WTC11 (cell line): ENCODE results near the gene FGF1. TPM values are rescaled to one million over a fixed set of nuclear protein-coding genes. Genes with fewer than 3 reads are reported as not detected.
A peak's percentile ranks its signal among the peaks of the same experiment; 100 is the strongest.

Source experiments
- ATAC-seq: fragments of 200-7000 bp; cut with Tn5 transposase; 2 replicates; pipeline ENCODE4 v1.10.0; 2021; ENCODE audit warnings: mild to moderate bottlenecking, moderate library complexity
- CTCF ChIA-PET: fragments of 300-600 bp; sonication (Branson Sonifier 250); formaldehyde crosslinking; loops from one replicate; lab custom pipeline; 2021; ENCODE audit warnings: antibody characterized with exemption; lab: Charles Lee
- POLR2A ChIA-PET: fragments of 350-600 bp; sonication (Branson Sonifier 250); formaldehyde crosslinking; loops from one replicate; lab custom pipeline; 2021; ENCODE audit warnings: antibody characterized with exemption; lab: Charles Lee
- DNase-seq: peaks from one replicate; pipeline ENCODE4 v3.0.0; 2021; ENCODE audit warnings: low spot score
- H3K27ac Mint-ChIP-seq: 2 replicates; pipeline ENCODE4 v1.8.0; 2021; ENCODE audit warnings: mixed read lengths
- H3K27me3 Mint-ChIP-seq: 2 replicates; pipeline ENCODE4 v1.8.0; 2021; ENCODE audit warnings: low read depth, mild to moderate bottlenecking, moderate library complexity, mixed read lengths
- H3K36me3 Mint-ChIP-seq: 2 replicates; pipeline ENCODE4 v1.8.0; 2021; ENCODE audit warnings: mixed read lengths
- H3K4me1 Mint-ChIP-seq: 2 replicates; pipeline ENCODE4 v1.8.0; 2022; ENCODE audit warnings: mixed read lengths
- H3K4me3 Mint-ChIP-seq: 2 replicates; pipeline ENCODE4 v1.8.0; 2021; ENCODE audit warnings: mild to moderate bottlenecking, moderate library complexity, mixed read lengths
- H3K9me3 Mint-ChIP-seq: 2 replicates; pipeline ENCODE4 v1.8.0; 2021; ENCODE audit warnings: mixed read lengths
- CDX4 ChIP-seq: fragments of 250-450 bp; sonication (Bioruptor Pico); IDR thresholded peaks from 2 replicates; pipeline ENCODE4 v1.9.0; 2021; ENCODE audit warnings: moderate library complexity, mild to moderate bottlenecking, inconsistent platforms, borderline replicate concordance
- ELF4 ChIP-seq: sonication (generic); formaldehyde crosslinking; IDR thresholded peaks from 2 replicates; pipeline ENCODE4 v1.8.1; 2022; ENCODE audit warnings: low read depth, mild to moderate bottlenecking, moderate library complexity, missing genetic modification reagents
- EMX1 ChIP-seq: fragments of 250-450 bp; sonication (Bioruptor Pico); IDR thresholded peaks from 2 replicates; pipeline ENCODE4 v1.8.0; 2021; ENCODE audit warnings: mild to moderate bottlenecking
- ESRRA ChIP-seq: sonication (generic); formaldehyde crosslinking; IDR thresholded peaks from 2 replicates; pipeline ENCODE4 v1.8.1; 2022; ENCODE audit warnings: mild to moderate bottlenecking, missing genetic modification reagents, borderline replicate concordance
- ETV6 ChIP-seq: sonication (generic); formaldehyde crosslinking; IDR thresholded peaks from 2 replicates; pipeline ENCODE4 v1.8.1; 2022; ENCODE audit warnings: mild to moderate bottlenecking, missing genetic modification reagents
- FOXJ3 ChIP-seq: sonication (generic); formaldehyde crosslinking; IDR thresholded peaks from 2 replicates; pipeline ENCODE4 v1.9.0; 2021; ENCODE audit warnings: missing genetic modification reagents, mild to moderate bottlenecking, borderline replicate concordance
- NFE2L1 ChIP-seq: sonication (generic); formaldehyde crosslinking; IDR thresholded peaks from 2 replicates; pipeline ENCODE4 v1.8.1; 2023; ENCODE audit warnings: missing genetic modification reagents
- ZNF121 ChIP-seq: sonication (generic); formaldehyde crosslinking; IDR thresholded peaks from 2 replicates; pipeline ENCODE4 v1.8.0; 2023; ENCODE audit warnings: missing genetic modification reagents
- ZNF219 ChIP-seq: sonication (generic); formaldehyde crosslinking; IDR thresholded peaks from 2 replicates; pipeline ENCODE4 v1.8.0; 2023; ENCODE audit warnings: missing genetic modification reagents, mild to moderate bottlenecking, borderline replicate concordance
- total RNA-seq: library from RNA; stranded (reverse); gene quantifications from 3 replicates; pipeline ENCODE4 v1.2.3, GENCODE V29; 2021
- TF ChIP-seq, protein P1 (sequence below): fragments of 250-450 bp; sonication (Bioruptor Pico); IDR thresholded peaks from 2 replicates; pipeline ENCODE4 v1.9.0; 2021; ENCODE audit warnings: mild to moderate bottlenecking
- TF ChIP-seq, protein P2 (sequence below): sonication (generic); formaldehyde crosslinking; IDR thresholded peaks from 2 replicates; pipeline ENCODE4 v1.8.0; 2022; ENCODE audit warnings: missing genetic modification reagents
- TF ChIP-seq, protein P3 (sequence below): sonication (generic); formaldehyde crosslinking; IDR thresholded peaks from 2 replicates; pipeline ENCODE4 v1.8.1; 2022; ENCODE audit warnings: missing genetic modification reagents, borderline replicate concordance
- TF ChIP-seq, protein P4 (sequence below): sonication (generic); formaldehyde crosslinking; IDR thresholded peaks from 2 replicates; pipeline ENCODE4 v1.8.0; 2023; ENCODE audit warnings: mild to moderate bottlenecking, missing genetic modification reagents
- TF ChIP-seq, protein P5 (sequence below): sonication (generic); formaldehyde crosslinking; IDR thresholded peaks from 2 replicates; pipeline ENCODE4 v1.8.0; 2023; ENCODE audit warnings: missing genetic modification reagents, mild to moderate bottlenecking, borderline replicate concordance
- TF ChIP-seq, protein P6 (sequence below): sonication (generic); formaldehyde crosslinking; IDR thresholded peaks from 2 replicates; pipeline ENCODE4 v1.8.0; 2022; ENCODE audit warnings: mild to moderate bottlenecking, missing genetic modification reagents
- TF ChIP-seq, protein P7 (sequence below): sonication (generic); formaldehyde crosslinking; IDR thresholded peaks from 2 replicates; pipeline ENCODE4 v1.8.1; 2023; ENCODE audit warnings: mild to moderate bottlenecking, missing genetic modification reagents, moderate library complexity

The FGF1 gene
- total RNA-seq, 1 experiment from 2014 or later: 0.55 TPM

GRCh38 chr5:142597546-142598337, 88.1 kb downstream of the FGF1 start:
- H3K9me3 Mint-ChIP-seq: peaks cover 7% of the 10 kb centered on the region
- no peak overlapping the region for H3K4me3 Mint-ChIP-seq
- ATAC-seq (peak; percentile 59; the same call in 1 of the 2 replicates), DNase-seq (peak; percentile 35)
- peaks cover 25% of the 10 kb centered on the region for H3K4me1 Mint-ChIP-seq
- CTCF ChIA-PET: interaction anchor here (0.6 to 1.6 kb wide), 4 partner anchors 8 to 11 kb away, joined by 3 read pairs; no protein-coding TSS in a partner anchor
- H3K27ac Mint-ChIP-seq: peak overlapping the region; percentile 75; the same call in 1 of the 2 replicates
- TF ChIP-seq NFE2L1 (CRISPR knock-in tag): peak; percentile 71; the same call in 1 of the 2 replicates
- TF ChIP-seq ZNF121: no peak
- TF ChIP-seq, all 79 proteins: peak for 1
- POLR2A ChIA-PET: no interaction called here
- no peaks in the 10 kb centered on the region for H3K36me3 Mint-ChIP-seq
- no peaks in the 10 kb centered on the region for H3K27me3 Mint-ChIP-seq

DNA sequence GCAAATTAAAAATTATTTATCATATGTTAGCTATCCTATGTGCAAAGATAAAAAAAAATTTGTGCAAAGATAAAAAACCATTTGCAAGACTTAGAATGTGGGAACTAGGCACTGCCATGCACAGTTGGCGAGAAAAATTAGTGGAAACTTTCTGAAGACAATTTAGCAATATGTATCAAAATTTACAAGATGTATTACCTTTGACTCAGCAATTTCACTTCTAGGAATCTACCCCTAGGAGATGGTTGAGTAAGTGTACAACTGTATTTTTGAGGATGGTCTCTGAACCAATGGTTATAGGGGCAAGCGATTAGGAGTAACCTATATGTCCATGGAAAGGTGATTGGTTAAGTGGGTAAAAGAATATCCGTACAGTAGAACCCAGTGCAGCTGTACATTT, 88.9 kb downstream of the FGF1 start:
- Mint-ChIP-seq H3K27ac (no peak overlapping the region), H3K36me3 (no peaks in the 10 kb centered on the region), H3K9me3 (peaks cover 7% of the 10 kb centered on the region), H3K27me3 (no peaks in the 10 kb centered on the region), H3K4me3 (no peak overlapping the region), H3K4me1 (peaks cover 25% of the 10 kb centered on the region)
- CTCF ChIA-PET: interaction anchor here (1.0 to 1.1 kb wide), 2 partner anchors 10 kb away, joined by 3 read pairs; no protein-coding TSS in a partner anchor
- POLR2A ChIA-PET: no interaction called here
- no peak for ATAC-seq
- no peak for DNase-seq
- TF ChIP-seq, protein P1, sequence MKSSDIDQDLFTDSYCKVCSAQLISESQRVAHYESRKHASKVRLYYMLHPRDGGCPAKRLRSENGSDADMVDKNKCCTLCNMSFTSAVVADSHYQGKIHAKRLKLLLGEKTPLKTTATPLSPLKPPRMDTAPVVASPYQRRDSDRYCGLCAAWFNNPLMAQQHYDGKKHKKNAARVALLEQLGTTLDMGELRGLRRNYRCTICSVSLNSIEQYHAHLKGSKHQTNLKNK (CRISPR knock-in tag): no peak
- TF ChIP-seq FOXJ3 (CRISPR knock-in tag) (no peak), ETV6 (no peak), ELF4 (CRISPR knock-in tag) (no peak), EMX1 (no peak), ESRRA (CRISPR knock-in tag) (no peak), ZNF219 (CRISPR knock-in tag) (no peak), CDX4 (CRISPR knock-in tag) (no peak)
- TF ChIP-seq, protein P2, sequence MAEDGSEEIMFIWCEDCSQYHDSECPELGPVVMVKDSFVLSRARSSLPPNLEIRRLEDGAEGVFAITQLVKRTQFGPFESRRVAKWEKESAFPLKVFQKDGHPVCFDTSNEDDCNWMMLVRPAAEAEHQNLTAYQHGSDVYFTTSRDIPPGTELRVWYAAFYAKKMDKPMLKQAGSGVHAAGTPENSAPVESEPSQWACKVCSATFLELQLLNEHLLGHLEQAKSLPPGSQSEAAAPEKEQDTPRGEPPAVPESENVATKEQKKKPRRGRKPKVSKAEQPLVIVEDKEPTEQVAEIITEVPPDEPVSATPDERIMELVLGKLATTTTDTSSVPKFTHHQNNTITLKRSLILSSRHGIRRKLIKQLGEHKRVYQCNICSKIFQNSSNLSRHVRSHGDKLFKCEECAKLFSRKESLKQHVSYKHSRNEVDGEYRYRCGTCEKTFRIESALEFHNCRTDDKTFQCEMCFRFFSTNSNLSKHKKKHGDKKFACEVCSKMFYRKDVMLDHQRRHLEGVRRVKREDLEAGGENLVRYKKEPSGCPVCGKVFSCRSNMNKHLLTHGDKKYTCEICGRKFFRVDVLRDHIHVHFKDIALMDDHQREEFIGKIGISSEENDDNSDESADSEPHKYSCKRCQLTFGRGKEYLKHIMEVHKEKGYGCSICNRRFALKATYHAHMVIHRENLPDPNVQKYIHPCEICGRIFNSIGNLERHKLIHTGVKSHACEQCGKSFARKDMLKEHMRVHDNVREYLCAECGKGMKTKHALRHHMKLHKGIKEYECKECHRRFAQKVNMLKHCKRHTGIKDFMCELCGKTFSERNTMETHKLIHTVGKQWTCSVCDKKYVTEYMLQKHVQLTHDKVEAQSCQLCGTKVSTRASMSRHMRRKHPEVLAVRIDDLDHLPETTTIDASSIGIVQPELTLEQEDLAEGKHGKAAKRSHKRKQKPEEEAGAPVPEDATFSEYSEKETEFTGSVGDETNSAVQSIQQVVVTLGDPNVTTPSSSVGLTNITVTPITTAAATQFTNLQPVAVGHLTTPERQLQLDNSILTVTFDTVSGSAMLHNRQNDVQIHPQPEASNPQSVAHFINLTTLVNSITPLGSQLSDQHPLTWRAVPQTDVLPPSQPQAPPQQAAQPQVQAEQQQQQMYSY (CRISPR knock-in tag): no peak
- TF ChIP-seq, protein P3, sequence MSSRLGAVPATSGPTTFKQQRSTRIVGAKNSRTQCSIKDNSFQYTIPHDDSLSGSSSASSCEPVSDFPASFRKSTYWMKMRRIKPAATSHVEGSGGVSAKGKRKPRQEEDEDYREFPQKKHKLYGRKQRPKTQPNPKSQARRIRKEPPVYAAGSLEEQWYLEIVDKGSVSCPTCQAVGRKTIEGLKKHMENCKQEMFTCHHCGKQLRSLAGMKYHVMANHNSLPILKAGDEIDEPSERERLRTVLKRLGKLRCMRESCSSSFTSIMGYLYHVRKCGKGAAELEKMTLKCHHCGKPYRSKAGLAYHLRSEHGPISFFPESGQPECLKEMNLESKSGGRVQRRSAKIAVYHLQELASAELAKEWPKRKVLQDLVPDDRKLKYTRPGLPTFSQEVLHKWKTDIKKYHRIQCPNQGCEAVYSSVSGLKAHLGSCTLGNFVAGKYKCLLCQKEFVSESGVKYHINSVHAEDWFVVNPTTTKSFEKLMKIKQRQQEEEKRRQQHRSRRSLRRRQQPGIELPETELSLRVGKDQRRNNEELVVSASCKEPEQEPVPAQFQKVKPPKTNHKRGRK (CRISPR knock-in tag): no peak
- TF ChIP-seq, protein P4, sequence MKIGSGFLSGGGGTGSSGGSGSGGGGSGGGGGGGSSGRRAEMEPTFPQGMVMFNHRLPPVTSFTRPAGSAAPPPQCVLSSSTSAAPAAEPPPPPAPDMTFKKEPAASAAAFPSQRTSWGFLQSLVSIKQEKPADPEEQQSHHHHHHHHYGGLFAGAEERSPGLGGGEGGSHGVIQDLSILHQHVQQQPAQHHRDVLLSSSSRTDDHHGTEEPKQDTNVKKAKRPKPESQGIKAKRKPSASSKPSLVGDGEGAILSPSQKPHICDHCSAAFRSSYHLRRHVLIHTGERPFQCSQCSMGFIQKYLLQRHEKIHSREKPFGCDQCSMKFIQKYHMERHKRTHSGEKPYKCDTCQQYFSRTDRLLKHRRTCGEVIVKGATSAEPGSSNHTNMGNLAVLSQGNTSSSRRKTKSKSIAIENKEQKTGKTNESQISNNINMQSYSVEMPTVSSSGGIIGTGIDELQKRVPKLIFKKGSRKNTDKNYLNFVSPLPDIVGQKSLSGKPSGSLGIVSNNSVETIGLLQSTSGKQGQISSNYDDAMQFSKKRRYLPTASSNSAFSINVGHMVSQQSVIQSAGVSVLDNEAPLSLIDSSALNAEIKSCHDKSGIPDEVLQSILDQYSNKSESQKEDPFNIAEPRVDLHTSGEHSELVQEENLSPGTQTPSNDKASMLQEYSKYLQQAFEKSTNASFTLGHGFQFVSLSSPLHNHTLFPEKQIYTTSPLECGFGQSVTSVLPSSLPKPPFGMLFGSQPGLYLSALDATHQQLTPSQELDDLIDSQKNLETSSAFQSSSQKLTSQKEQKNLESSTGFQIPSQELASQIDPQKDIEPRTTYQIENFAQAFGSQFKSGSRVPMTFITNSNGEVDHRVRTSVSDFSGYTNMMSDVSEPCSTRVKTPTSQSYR (CRISPR knock-in tag): no peak
- TF ChIP-seq, protein P5, sequence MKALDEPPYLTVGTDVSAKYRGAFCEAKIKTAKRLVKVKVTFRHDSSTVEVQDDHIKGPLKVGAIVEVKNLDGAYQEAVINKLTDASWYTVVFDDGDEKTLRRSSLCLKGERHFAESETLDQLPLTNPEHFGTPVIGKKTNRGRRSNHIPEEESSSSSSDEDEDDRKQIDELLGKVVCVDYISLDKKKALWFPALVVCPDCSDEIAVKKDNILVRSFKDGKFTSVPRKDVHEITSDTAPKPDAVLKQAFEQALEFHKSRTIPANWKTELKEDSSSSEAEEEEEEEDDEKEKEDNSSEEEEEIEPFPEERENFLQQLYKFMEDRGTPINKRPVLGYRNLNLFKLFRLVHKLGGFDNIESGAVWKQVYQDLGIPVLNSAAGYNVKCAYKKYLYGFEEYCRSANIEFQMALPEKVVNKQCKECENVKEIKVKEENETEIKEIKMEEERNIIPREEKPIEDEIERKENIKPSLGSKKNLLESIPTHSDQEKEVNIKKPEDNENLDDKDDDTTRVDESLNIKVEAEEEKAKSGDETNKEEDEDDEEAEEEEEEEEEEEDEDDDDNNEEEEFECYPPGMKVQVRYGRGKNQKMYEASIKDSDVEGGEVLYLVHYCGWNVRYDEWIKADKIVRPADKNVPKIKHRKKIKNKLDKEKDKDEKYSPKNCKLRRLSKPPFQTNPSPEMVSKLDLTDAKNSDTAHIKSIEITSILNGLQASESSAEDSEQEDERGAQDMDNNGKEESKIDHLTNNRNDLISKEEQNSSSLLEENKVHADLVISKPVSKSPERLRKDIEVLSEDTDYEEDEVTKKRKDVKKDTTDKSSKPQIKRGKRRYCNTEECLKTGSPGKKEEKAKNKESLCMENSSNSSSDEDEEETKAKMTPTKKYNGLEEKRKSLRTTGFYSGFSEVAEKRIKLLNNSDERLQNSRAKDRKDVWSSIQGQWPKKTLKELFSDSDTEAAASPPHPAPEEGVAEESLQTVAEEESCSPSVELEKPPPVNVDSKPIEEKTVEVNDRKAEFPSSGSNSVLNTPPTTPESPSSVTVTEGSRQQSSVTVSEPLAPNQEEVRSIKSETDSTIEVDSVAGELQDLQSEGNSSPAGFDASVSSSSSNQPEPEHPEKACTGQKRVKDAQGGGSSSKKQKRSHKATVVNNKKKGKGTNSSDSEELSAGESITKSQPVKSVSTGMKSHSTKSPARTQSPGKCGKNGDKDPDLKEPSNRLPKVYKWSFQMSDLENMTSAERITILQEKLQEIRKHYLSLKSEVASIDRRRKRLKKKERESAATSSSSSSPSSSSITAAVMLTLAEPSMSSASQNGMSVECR (CRISPR knock-in tag): no peak
- TF ChIP-seq, protein P6, sequence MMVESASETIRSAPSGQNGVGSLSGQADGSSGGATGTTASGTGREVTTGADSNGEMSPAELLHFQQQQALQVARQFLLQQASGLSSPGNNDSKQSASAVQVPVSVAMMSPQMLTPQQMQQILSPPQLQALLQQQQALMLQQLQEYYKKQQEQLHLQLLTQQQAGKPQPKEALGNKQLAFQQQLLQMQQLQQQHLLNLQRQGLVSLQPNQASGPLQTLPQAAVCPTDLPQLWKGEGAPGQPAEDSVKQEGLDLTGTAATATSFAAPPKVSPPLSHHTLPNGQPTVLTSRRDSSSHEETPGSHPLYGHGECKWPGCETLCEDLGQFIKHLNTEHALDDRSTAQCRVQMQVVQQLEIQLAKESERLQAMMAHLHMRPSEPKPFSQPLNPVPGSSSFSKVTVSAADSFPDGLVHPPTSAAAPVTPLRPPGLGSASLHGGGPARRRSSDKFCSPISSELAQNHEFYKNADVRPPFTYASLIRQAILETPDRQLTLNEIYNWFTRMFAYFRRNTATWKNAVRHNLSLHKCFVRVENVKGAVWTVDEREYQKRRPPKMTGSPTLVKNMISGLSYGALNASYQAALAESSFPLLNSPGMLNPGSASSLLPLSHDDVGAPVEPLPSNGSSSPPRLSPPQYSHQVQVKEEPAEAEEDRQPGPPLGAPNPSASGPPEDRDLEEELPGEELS (CRISPR knock-in tag): no peak
- TF ChIP-seq, protein P7, sequence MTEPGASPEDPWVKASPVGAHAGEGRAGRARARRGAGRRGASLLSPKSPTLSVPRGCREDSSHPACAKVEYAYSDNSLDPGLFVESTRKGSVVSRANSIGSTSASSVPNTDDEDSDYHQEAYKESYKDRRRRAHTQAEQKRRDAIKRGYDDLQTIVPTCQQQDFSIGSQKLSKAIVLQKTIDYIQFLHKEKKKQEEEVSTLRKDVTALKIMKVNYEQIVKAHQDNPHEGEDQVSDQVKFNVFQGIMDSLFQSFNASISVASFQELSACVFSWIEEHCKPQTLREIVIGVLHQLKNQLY: no peak
